Epithelial cell of esophagus (primary cell): ENCODE measurements around the gene CLDN25.

Experiments
- DNase-seq: peaks from one replicate; pipeline ENCODE4 v3.0.0; 2010; ENCODE audit warnings: low read depth
- H3K4me3 ChIP-seq: 2 replicates; pipeline ENCODE4 v1.5.1; 2011; ENCODE audit warnings: mild to moderate bottlenecking, low read length, control low read depth
- CTCF ChIP-seq: IDR thresholded peaks from 2 replicates; pipeline ENCODE4 v1.5.1; 2011; ENCODE audit warnings: low read depth, mild to moderate bottlenecking, low read length, control low read depth, inconsistent platforms; ENCODE audit not compliant: insufficient read depth; ENCODE audit errors: missing control alignments

The CLDN25 gene

GRCh38 chr11:113806406-113806805 is 26.8 kb downstream of the CLDN25 start:
- peak; percentile 58 for TF ChIP-seq CTCF
- H3K4me3 ChIP-seq, result no peak overlapping the region
- DNase-seq, result peak; percentile 47

DNA sequence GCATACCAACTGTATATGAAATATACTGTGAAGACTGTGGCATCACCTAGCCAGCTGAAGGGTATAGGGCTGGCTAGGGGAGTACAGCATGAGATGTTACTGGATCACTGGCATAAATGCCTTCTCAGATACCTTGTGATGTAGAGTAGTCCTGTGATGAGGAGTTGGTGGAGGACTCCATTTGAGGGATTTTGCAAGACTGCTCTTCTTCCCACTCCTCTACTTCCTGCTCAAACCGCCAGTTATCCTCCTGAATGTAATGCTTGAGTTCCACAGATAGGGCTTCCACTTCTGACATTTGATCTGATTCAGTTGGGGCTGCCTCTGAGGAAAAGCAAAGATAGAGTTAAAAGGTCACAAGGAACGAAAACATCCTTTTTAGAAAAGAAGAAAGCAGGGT is 29.3 kb downstream of the CLDN25 start:
- no peak for DNase-seq
- H3K4me3 ChIP-seq, result no peak overlapping the region
- TF ChIP-seq CTCF, result no peak

- DNase-seq, result no peak
Observed at GRCh38 chr11:113814181-113814580, 34.6 kb downstream of the CLDN25 start.

GRCh38 chr11:113817162-113817561 is 37.6 kb downstream of the CLDN25 start:
- no peak for TF ChIP-seq CTCF
- no peak overlapping the region for H3K4me3 ChIP-seq
- no peak for DNase-seq

More at GRCh38 chr11:113814181-113814580, 34.6 kb downstream of the CLDN25 start:
- TF ChIP-seq CTCF, result no peak
- no peak overlapping the region for H3K4me3 ChIP-seq

GRCh38 chr11:113817626-113818025 is 38.0 kb downstream of the CLDN25 start:
- DNase-seq, result no peak
- TF ChIP-seq CTCF, result no peak
- no peak overlapping the region for H3K4me3 ChIP-seq

DNA sequence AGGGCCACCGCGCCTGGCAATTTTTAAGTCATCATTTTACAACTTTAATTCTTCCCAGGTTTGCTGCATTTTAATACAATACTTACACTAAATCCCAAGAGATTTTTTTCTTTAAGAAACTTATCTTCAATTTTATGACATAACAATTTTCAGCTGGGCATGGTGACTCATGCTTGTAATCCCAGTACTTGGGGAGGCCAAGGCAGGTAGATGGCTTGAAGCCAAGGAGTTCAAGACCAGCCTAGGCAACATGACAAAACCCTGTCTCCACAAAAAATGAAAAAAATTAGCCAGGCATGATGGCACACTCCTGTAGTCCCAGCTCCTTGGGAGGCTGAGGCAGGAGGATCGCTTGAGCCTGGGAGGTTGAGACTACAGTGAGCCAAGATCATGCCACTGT is 38.8 kb downstream of the CLDN25 start:
- no peak overlapping the region for H3K4me3 ChIP-seq
- peak; percentile 55 for DNase-seq
- TF ChIP-seq CTCF, result no peak

DNA sequence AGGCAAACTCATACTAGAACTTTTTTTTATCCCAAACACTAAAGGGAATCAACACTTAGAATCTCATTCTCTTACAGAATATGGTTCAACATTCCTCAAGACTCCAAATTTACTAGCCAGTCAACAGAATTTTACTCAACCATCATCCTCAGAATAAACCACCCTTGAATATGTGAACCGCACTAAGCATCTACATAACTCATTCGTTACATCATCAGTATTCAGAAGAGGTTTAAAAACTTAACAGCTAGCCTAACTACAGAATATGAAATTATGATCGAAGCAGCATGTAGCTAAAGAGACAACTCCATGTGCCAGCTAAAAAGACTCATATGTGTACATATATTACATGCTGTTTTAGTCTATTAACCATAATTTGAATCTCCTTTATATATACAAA is 47.9 kb downstream of the CLDN25 start:
- TF ChIP-seq CTCF, result no peak
- no peak overlapping the region for H3K4me3 ChIP-seq
- no peak for DNase-seq
